KOPT-K1 (cell line): ENCODE measurements around the gene STIP1.

Experiments
- H3K27ac ChIP-seq: fragments of 200-600 bp; sonication (generic); 2 replicates; pipeline ENCODE4 v1.5.1; 2016; ENCODE audit warnings: antibody characterized with exemption, mild to moderate bottlenecking, low read depth, low read length; ENCODE audit not compliant: poor library complexity, severe bottlenecking
- H3K36me3 ChIP-seq: fragments of 200-600 bp; sonication (generic); 2 replicates; pipeline ENCODE4 v1.5.1; 2017; ENCODE audit warnings: antibody characterized with exemption, mild to moderate bottlenecking, low read length, moderate library complexity; ENCODE audit not compliant: insufficient read depth
- H3K9me3 ChIP-seq: fragments of 200-600 bp; sonication (generic); 2 replicates; pipeline ENCODE4 v1.5.1; 2017; ENCODE audit warnings: antibody characterized with exemption, low read length, mild to moderate bottlenecking; ENCODE audit not compliant: insufficient read depth, poor library complexity, severe bottlenecking

The STIP1 gene

GRCh38 chr11:64251753-64252002 lies 65.7 kb downstream of the STIP1 start:
- Histone ChIP-seq H3K36me3 (peaks cover 6% of the 10 kb centered on the region; the same call in 1 of the 2 replicates), H3K27ac (no peak overlapping the region), H3K9me3 (no peaks in the 10 kb centered on the region)

GRCh38 chr11:64252003-64252872 lies 66.3 kb downstream of the STIP1 start:
- no peak overlapping the region for H3K27ac ChIP-seq

DNA sequence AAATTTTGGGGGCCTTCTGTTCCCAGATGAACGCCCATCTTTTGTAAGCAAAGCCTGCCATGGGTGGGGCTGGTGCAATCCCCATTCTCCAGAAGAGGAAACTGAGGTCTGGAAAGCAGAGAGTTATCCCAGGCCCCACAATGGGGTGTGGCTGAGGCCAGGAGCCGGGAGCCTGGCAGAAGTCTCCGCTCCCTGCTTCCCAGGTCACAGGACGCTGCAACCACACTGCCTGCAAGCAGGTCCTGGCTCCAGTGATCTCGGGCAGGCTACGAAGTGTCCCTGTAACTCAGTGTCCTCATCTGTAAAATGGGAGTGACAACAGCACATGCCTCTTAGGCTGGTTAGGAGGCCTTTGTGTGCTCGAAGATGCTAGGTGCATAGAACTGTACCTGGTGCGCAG lies 67.1 kb downstream of the STIP1 start:
- Histone ChIP-seq H3K27ac (no peak overlapping the region), H3K36me3 (peaks cover 7% of the 10 kb centered on the region; the same call in 1 of the 2 replicates), H3K9me3 (no peaks in the 10 kb centered on the region)

More at GRCh38 chr11:64252003-64252872, 66.3 kb downstream of the STIP1 start:
- Histone ChIP-seq H3K36me3 (peaks cover 7% of the 10 kb centered on the region; the same call in 1 of the 2 replicates), H3K9me3 (no peaks in the 10 kb centered on the region)

DNA sequence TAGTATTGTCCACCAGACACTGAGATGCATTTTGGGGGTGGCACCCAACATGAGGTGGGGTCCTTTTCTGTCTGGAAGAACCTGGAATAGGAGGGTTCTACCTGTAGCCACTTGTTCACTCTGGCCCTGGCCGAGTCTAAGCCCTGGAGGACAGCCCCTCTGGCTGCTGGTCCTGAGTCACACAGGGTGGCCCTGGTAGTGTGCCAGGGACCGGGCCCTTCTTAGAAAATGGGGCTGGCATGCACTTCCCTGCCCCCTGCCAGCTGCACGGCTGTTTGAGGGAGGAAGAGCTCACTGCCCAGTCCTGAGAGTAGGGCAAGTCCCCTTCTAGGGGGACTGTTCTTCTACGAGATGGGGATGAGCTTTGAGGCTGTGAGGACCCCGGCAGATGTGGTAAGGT lies 67.5 kb downstream of the STIP1 start:
- no peak overlapping the region for H3K27ac ChIP-seq
- H3K9me3 ChIP-seq: no peaks in the 10 kb centered on the region
- peaks cover 10% of the 10 kb centered on the region; the same call in 1 of the 2 replicates for H3K36me3 ChIP-seq
